Measurements from ENCODE around the gene IRF1. TPM values are rescaled to one million over a fixed set of nuclear protein-coding genes. Genes with fewer than 3 reads are reported as not detected.
A peak's percentile ranks its signal among the peaks of the same experiment; 100 is the strongest.

The IRF1 gene
- total RNA-seq, 1 donor from 2014 or later, result 155 TPM

GRCh38 chr5:132481596-132482211 lies 8.9 kb downstream of the IRF1 start:
- no peak overlapping the region for H3K4me3 Mint-ChIP-seq (ENCODE audit: low read depth)
- DNase-seq (ENCODE audit: low spot score), result no peak
- no peaks in the 10 kb centered on the region for H3K9me3 Mint-ChIP-seq
- peak overlapping the region; percentile 57 for H3K27ac Mint-ChIP-seq
- H3K36me3 Mint-ChIP-seq (ENCODE audit: low read depth), result peaks cover 51% of the 10 kb centered on the region
- intact Hi-C loops (cut with micrococcal nuclease), result no loop called here
- H3K27me3 Mint-ChIP-seq (ENCODE audit: low read depth), result no peaks in the 10 kb centered on the region
- H3K4me1 Mint-ChIP-seq (ENCODE audit: low read depth), result peaks cover 41% of the 10 kb centered on the region

- peaks cover 38% of the 10 kb centered on the region for H3K4me1 Mint-ChIP-seq (ENCODE audit: low read depth)
- H3K27ac Mint-ChIP-seq, result peak overlapping the region; percentile 57
- H3K9me3 Mint-ChIP-seq, result no peaks in the 10 kb centered on the region
- intact Hi-C loops (cut with micrococcal nuclease), result no loop called here
- DNase-seq (ENCODE audit: low spot score), result no peak
- no peaks in the 10 kb centered on the region for H3K27me3 Mint-ChIP-seq (ENCODE audit: low read depth)
- H3K36me3 Mint-ChIP-seq (ENCODE audit: low read depth), result peaks cover 48% of the 10 kb centered on the region
- no peak overlapping the region for H3K4me3 Mint-ChIP-seq (ENCODE audit: low read depth)
Observed at GRCh38 chr5:132480893-132481595, 9.5 kb downstream of the IRF1 start.

- Mint-ChIP-seq H3K9me3 (no peaks in the 10 kb centered on the region), H3K27ac (peak overlapping the region; percentile 57), H3K4me3 (ENCODE audit: low read depth) (no peak overlapping the region), H3K36me3 (ENCODE audit: low read depth) (peaks cover 44% of the 10 kb centered on the region), H3K4me1 (ENCODE audit: low read depth) (peaks cover 36% of the 10 kb centered on the region), H3K27me3 (ENCODE audit: low read depth) (no peaks in the 10 kb centered on the region)
- no peak for DNase-seq (ENCODE audit: low spot score)
- intact Hi-C loops (cut with micrococcal nuclease), result no loop called here
Observed at GRCh38 chr5:132480546-132480892, 10.1 kb downstream of the IRF1 start.

GRCh38 chr5:132480042-132480441 lies 10.5 kb downstream of the IRF1 start:
- H3K27ac Mint-ChIP-seq, result peak overlapping the region; percentile 46

GRCh38 chr5:132479111-132479951 lies 11.2 kb downstream of the IRF1 start:
- no peak for DNase-seq (ENCODE audit: low spot score)
- Mint-ChIP-seq H3K27me3 (ENCODE audit: low read depth) (no peaks in the 10 kb centered on the region), H3K9me3 (no peaks in the 10 kb centered on the region), H3K27ac (peak overlapping the region; percentile 20), H3K4me3 (ENCODE audit: low read depth) (no peak overlapping the region), H3K4me1 (ENCODE audit: low read depth) (peaks cover 34% of the 10 kb centered on the region), H3K36me3 (ENCODE audit: low read depth) (peaks cover 33% of the 10 kb centered on the region)
- intact Hi-C loops (cut with micrococcal nuclease), result no loop called here

More at GRCh38 chr5:132480042-132480441, 10.5 kb downstream of the IRF1 start:
- Mint-ChIP-seq H3K4me1 (ENCODE audit: low read depth) (peaks cover 32% of the 10 kb centered on the region), H3K9me3 (no peaks in the 10 kb centered on the region), H3K36me3 (ENCODE audit: low read depth) (peaks cover 40% of the 10 kb centered on the region), H3K4me3 (ENCODE audit: low read depth) (no peak overlapping the region), H3K27me3 (ENCODE audit: low read depth) (no peaks in the 10 kb centered on the region)
- intact Hi-C loops (cut with micrococcal nuclease), result no loop called here
- no peak for DNase-seq (ENCODE audit: low spot score)

GRCh38 chr5:132478366-132478871 lies 12.2 kb downstream of the IRF1 start:
- Mint-ChIP-seq H3K4me3 (ENCODE audit: low read depth) (no peak overlapping the region), H3K36me3 (ENCODE audit: low read depth) (peaks cover 23% of the 10 kb centered on the region), H3K27me3 (ENCODE audit: low read depth) (no peaks in the 10 kb centered on the region), H3K9me3 (no peaks in the 10 kb centered on the region), H3K27ac (peak overlapping the region; percentile 4), H3K4me1 (ENCODE audit: low read depth) (peaks cover 33% of the 10 kb centered on the region)
- intact Hi-C loops (cut with micrococcal nuclease), result no loop called here
- DNase-seq (ENCODE audit: low spot score), result no peak

GRCh38 chr5:132477784-132478365 lies 12.7 kb downstream of the IRF1 start:
- intact Hi-C loops (cut with micrococcal nuclease), result no loop called here
- no peaks in the 10 kb centered on the region for H3K27me3 Mint-ChIP-seq (ENCODE audit: low read depth)
- peak overlapping the region; percentile 26 for H3K27ac Mint-ChIP-seq
- no peak overlapping the region for H3K4me3 Mint-ChIP-seq (ENCODE audit: low read depth)
- H3K36me3 Mint-ChIP-seq (ENCODE audit: low read depth), result peaks cover 19% of the 10 kb centered on the region
- H3K9me3 Mint-ChIP-seq, result no peaks in the 10 kb centered on the region
- H3K4me1 Mint-ChIP-seq (ENCODE audit: low read depth), result peaks cover 38% of the 10 kb centered on the region
- no peak for DNase-seq (ENCODE audit: low spot score)

- Mint-ChIP-seq H3K4me3 (ENCODE audit: low read depth) (no peak overlapping the region), H3K27me3 (ENCODE audit: low read depth) (no peaks in the 10 kb centered on the region), H3K27ac (peak overlapping the region; percentile 26), H3K36me3 (ENCODE audit: low read depth) (peaks cover 16% of the 10 kb centered on the region), H3K4me1 (ENCODE audit: low read depth) (peaks cover 38% of the 10 kb centered on the region), H3K9me3 (no peaks in the 10 kb centered on the region)
- intact Hi-C loops (cut with micrococcal nuclease), result no loop called here
- DNase-seq (ENCODE audit: low spot score), result no peak
Observed at GRCh38 chr5:132476876-132477781, 13.4 kb downstream of the IRF1 start.

GRCh38 chr5:132475987-132476875 lies 14.3 kb downstream of the IRF1 start:
- peaks cover 42% of the 10 kb centered on the region for H3K4me1 Mint-ChIP-seq (ENCODE audit: low read depth)
- no peak for DNase-seq (ENCODE audit: low spot score)
- H3K4me3 Mint-ChIP-seq (ENCODE audit: low read depth), result no peak overlapping the region
- no peaks in the 10 kb centered on the region for H3K9me3 Mint-ChIP-seq
- H3K27me3 Mint-ChIP-seq (ENCODE audit: low read depth), result no peaks in the 10 kb centered on the region
- H3K36me3 Mint-ChIP-seq (ENCODE audit: low read depth), result peaks cover 10% of the 10 kb centered on the region
- intact Hi-C loops (cut with micrococcal nuclease), result no loop called here
- peak overlapping the region; percentile 69 for H3K27ac Mint-ChIP-seq

- peaks cover 45% of the 10 kb centered on the region for H3K4me1 Mint-ChIP-seq (ENCODE audit: low read depth)
- no peak for DNase-seq (ENCODE audit: low spot score)
- intact Hi-C loops (cut with micrococcal nuclease), result no loop called here
Observed at GRCh38 chr5:132475497-132475882, 15.1 kb downstream of the IRF1 start.

GRCh38 chr5:132474881-132475496 lies 15.6 kb downstream of the IRF1 start:
- Mint-ChIP-seq H3K27me3 (ENCODE audit: low read depth) (no peaks in the 10 kb centered on the region), H3K9me3 (no peaks in the 10 kb centered on the region), H3K27ac (peak overlapping the region; percentile 44), H3K4me3 (ENCODE audit: low read depth) (no peak overlapping the region), H3K4me1 (ENCODE audit: low read depth) (peaks cover 50% of the 10 kb centered on the region), H3K36me3 (ENCODE audit: low read depth) (peaks cover 12% of the 10 kb centered on the region)
- intact Hi-C loops (cut with micrococcal nuclease), result no loop called here
- DNase-seq (ENCODE audit: low spot score), result no peak

More at GRCh38 chr5:132475497-132475882, 15.1 kb downstream of the IRF1 start:
- Mint-ChIP-seq H3K4me3 (ENCODE audit: low read depth) (no peak overlapping the region), H3K27me3 (ENCODE audit: low read depth) (no peaks in the 10 kb centered on the region), H3K9me3 (no peaks in the 10 kb centered on the region), H3K36me3 (ENCODE audit: low read depth) (peaks cover 7% of the 10 kb centered on the region), H3K27ac (no peak overlapping the region)

Data from activated T-helper 2 cell treated with anti-CD3 and anti-CD28 coated beads, Interferon-gamma antibody, Interleukin-2, Interleukin-4, amounts not matched to agents 10 μg/mL and 5 μg/mL and 100 μg/mL, durations not matched to agents 14 hours and 24 hours and 36 hours (primary cell).